K562 (cell line): ENCODE measurements around the gene PPP1R14B. TPM values are rescaled to one million over a fixed set of nuclear protein-coding genes. Genes with fewer than 3 reads are reported as not detected.
A peak's percentile ranks its signal among the peaks of the same experiment; 100 is the strongest.

Experiments used
- CBFA2T2 ChIP-seq: fragments of 450-650 bp; conservative IDR thresholded peaks from 2 replicates; pipeline ENCODE4 v1.6.1; 2017; ENCODE audit warnings: mild to moderate bottlenecking
- CBFA2T3 ChIP-seq: fragments of 450-650 bp; IDR thresholded peaks from 2 replicates; pipeline ENCODE4 v1.6.1; 2017
- ESRRA ChIP-seq: fragments of 450-650 bp; IDR thresholded peaks from 2 replicates; pipeline ENCODE4 v1.6.1; 2014; ENCODE audit warnings: low read depth, mild to moderate bottlenecking, moderate library complexity, borderline replicate concordance
- HCFC1 ChIP-seq: IDR thresholded peaks from 2 replicates; pipeline ENCODE4 v1.6.1; 2012; ENCODE audit warnings: low read depth, low read length, improper control_type of control experiment
- KDM1A ChIP-seq, 2 experiments: fragments of 450-650 bp; IDR thresholded peaks; 2 replicates each; pipeline ENCODE4 v1.6.1; 2016; ENCODE audit warnings: mild to moderate bottlenecking in 2 of 2
- NR2C1 ChIP-seq, 2 experiments: fragments of 450-650 bp; IDR thresholded peaks; 2 replicates each; pipeline ENCODE4 v1.6.1; 2017; ENCODE audit warnings: mild to moderate bottlenecking in 2 of 2, antibody characterized with exemption in 1 of 2, inconsistent platforms in 1 of 2, missing compliant biosample characterization in 1 of 2, missing genetic modification characterization in 1 of 2
- U2AF1 ChIP-seq: fragments of 200-400 bp; formaldehyde crosslinking; optimal IDR thresholded peaks from 2 replicates; pipeline ENCODE3; 2017; ENCODE audit warnings: mild to moderate bottlenecking, low read depth, low read length, moderate library complexity
- ZNF212 ChIP-seq: fragments of 450-650 bp; formaldehyde crosslinking; IDR thresholded peaks from 2 replicates; pipeline ENCODE4 v1.4.0; 2020; ENCODE audit warnings: mild to moderate bottlenecking
- ZNF431 ChIP-seq: sonication (generic); formaldehyde crosslinking; IDR thresholded peaks from 2 replicates; pipeline ENCODE4 v1.8.0; 2022; ENCODE audit warnings: mild to moderate bottlenecking, missing genetic modification reagents
- polyA plus RNA-seq, 8 experiments: library from polyadenylated mRNA; depleted of rRNA in 4 of 8; stranded (reverse) in 5 of 8; unstranded in 3 of 8; fragments of >200 nt; fragmentation: Nextera tagmentation in 2 of 8; fragmentation: Illumina TruSeq in 1 of 8; extraction: Ambion mirVana in 2 of 8; extraction: Trizol in 1 of 8; gene quantifications; 2 replicates each; pipeline versions ENCODE4 v1.2.1 to v1.2.3, GENCODE V29; 2011 to 2014; ENCODE audit warnings: inconsistent platforms in 1 of 8, missing spikeins in 1 of 8
- total RNA-seq, 7 experiments: library from RNA; depleted of rRNA in 6 of 7; stranded (reverse); fragments of >200 nt in 6 of 7; fragmentation: Illumina TruSeq in 2 of 7; extraction: Trizol in 2 of 7; gene quantifications; 2 replicates each; pipeline versions ENCODE4 v1.2.1 to v1.2.3, GENCODE V29; 2011 to 2021; ENCODE audit warnings: low replicate concordance in 1 of 7
- TF ChIP-seq, protein P1 (sequence below): sonication (generic); formaldehyde crosslinking; IDR thresholded peaks from 2 replicates; pipeline ENCODE4 v1.4.0; 2020; ENCODE audit warnings: mild to moderate bottlenecking, missing genetic modification reagents
- TF ChIP-seq, protein P2 (sequence below): fragments of 250-450 bp; sonication (Bioruptor Pico); IDR thresholded peaks from 2 replicates; pipeline ENCODE4 v1.5.0; 2021
- TF ChIP-seq, protein P3 (sequence below): sonication (generic); formaldehyde crosslinking; IDR thresholded peaks from 2 replicates; pipeline ENCODE4 v1.8.1; 2023; ENCODE audit warnings: mild to moderate bottlenecking, missing genetic modification reagents

The PPP1R14B gene
- total and polyA plus RNA-seq, 9 of the 15 experiments (the other 6 are each of a cell fraction or from before 2014, with no cell fraction given): 7.7 to 566 (median 212) TPM

DNA sequence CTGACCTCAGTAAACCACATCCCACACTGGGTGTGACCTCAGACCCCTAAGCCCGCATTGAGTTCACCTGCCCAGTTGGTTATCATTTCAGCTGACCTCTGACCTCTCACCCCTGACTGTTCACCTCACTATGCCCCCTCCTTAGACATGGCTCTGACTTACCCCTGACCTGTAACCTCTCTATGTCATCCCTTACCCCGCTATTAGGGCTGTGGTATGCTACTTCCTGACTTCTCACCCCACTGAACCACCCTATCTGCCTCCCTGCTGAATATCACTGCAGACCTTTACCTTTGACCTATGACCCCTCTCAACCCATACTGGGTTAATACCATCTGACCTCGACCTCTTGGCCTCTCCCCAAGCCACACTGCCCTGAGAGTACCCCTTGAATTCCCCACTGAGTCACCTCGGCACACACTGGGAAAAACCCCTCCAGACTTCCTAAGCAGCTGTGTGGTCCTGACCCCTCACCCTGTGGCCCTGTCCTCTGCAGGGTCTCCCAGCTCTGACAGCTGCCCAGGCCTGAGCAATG is 12.9 kb upstream of the PPP1R14B start (continued):
- TF ChIP-seq ZNF212 (CRISPR knock-in tag): no peak
- peak; percentile 9; the same call in 1 of the 2 replicates for TF ChIP-seq CBFA2T2
- peak; percentile 89 to 95; a peak in 3 of 4 replicates for TF ChIP-seq KDM1A (IDR thresholded peaks at IDR 0.05)
- TF ChIP-seq, protein P1, sequence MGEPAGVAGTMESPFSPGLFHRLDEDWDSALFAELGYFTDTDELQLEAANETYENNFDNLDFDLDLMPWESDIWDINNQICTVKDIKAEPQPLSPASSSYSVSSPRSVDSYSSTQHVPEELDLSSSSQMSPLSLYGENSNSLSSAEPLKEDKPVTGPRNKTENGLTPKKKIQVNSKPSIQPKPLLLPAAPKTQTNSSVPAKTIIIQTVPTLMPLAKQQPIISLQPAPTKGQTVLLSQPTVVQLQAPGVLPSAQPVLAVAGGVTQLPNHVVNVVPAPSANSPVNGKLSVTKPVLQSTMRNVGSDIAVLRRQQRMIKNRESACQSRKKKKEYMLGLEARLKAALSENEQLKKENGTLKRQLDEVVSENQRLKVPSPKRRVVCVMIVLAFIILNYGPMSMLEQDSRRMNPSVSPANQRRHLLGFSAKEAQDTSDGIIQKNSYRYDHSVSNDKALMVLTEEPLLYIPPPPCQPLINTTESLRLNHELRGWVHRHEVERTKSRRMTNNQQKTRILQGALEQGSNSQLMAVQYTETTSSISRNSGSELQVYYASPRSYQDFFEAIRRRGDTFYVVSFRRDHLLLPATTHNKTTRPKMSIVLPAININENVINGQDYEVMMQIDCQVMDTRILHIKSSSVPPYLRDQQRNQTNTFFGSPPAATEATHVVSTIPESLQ (CRISPR knock-in tag): no peak
- TF ChIP-seq ESRRA: peak; percentile 75
- peak; percentile 99 for TF ChIP-seq NR2C1 (IDR thresholded peaks at IDR 0.05)
- TF ChIP-seq NR2C1 (tag; IDR thresholded peaks at IDR 0.05): peak; percentile 98
- TF ChIP-seq U2AF1: no peak
- no peak for TF ChIP-seq HCFC1
- TF ChIP-seq ZNF431 (CRISPR knock-in tag): no peak
- TF ChIP-seq, protein P2, sequence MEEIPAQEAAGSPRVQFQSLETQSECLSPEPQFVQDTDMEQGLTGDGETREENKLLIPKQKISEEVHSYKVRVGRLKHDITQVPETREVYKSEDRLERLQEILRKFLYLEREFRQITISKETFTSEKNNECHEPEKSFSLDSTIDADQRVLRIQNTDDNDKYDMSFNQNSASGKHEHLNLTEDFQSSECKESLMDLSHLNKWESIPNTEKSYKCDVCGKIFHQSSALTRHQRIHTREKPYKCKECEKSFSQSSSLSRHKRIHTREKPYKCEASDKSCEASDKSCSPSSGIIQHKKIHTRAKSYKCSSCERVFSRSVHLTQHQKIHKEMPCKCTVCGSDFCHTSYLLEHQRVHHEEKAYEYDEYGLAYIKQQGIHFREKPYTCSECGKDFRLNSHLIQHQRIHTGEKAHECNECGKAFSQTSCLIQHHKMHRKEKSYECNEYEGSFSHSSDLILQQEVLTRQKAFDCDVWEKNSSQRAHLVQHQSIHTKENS (CRISPR knock-in tag): no peak
- TF ChIP-seq, protein P3, sequence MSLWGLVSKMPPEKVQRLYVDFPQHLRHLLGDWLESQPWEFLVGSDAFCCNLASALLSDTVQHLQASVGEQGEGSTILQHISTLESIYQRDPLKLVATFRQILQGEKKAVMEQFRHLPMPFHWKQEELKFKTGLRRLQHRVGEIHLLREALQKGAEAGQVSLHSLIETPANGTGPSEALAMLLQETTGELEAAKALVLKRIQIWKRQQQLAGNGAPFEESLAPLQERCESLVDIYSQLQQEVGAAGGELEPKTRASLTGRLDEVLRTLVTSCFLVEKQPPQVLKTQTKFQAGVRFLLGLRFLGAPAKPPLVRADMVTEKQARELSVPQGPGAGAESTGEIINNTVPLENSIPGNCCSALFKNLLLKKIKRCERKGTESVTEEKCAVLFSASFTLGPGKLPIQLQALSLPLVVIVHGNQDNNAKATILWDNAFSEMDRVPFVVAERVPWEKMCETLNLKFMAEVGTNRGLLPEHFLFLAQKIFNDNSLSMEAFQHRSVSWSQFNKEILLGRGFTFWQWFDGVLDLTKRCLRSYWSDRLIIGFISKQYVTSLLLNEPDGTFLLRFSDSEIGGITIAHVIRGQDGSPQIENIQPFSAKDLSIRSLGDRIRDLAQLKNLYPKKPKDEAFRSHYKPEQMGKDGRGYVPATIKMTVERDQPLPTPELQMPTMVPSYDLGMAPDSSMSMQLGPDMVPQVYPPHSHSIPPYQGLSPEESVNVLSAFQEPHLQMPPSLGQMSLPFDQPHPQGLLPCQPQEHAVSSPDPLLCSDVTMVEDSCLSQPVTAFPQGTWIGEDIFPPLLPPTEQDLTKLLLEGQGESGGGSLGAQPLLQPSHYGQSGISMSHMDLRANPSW (CRISPR knock-in tag): no peak
- TF ChIP-seq CBFA2T3: peak; percentile 52; the same call in 1 of the 2 replicates
